HepG2 (cell line): Measurements from ENCODE around the gene RIMOC1. TPM values are rescaled to one million over a fixed set of nuclear protein-coding genes. Genes with fewer than 3 reads are reported as not detected.

ENCODE experiments used
- DDIT3 ChIP-seq: sonication (generic); formaldehyde crosslinking; IDR thresholded peaks from 2 replicates; pipeline ENCODE4 v1.4.0; 2020; ENCODE audit warnings: mild to moderate bottlenecking, missing genetic modification reagents
- FLYWCH1 ChIP-seq: sonication (generic); formaldehyde crosslinking; IDR thresholded peaks from 2 replicates; pipeline ENCODE4 v1.8.1; 2023; ENCODE audit warnings: mild to moderate bottlenecking, missing genetic modification reagents
- FUBP1 ChIP-seq: sonication (generic); formaldehyde crosslinking; IDR thresholded peaks from 2 replicates; pipeline ENCODE4 v1.5.1; 2020; ENCODE audit warnings: missing genetic modification reagents, mild to moderate bottlenecking, borderline replicate concordance
- IKZF1 ChIP-seq: fragments of 450-650 bp; IDR thresholded peaks from 2 replicates; pipeline ENCODE4 v1.7.1; 2016
- SRSF9 ChIP-seq: fragments of 200-400 bp; formaldehyde crosslinking; IDR thresholded peaks from 2 replicates; pipeline ENCODE4 v1.6.1; 2018; ENCODE audit warnings: borderline replicate concordance, mild to moderate bottlenecking, low read depth, low read length; ENCODE audit not compliant: insufficient read depth, poor library complexity, severe bottlenecking
- ZBED4 ChIP-seq: sonication (generic); formaldehyde crosslinking; IDR thresholded peaks from 2 replicates; pipeline ENCODE4 v1.4.0; 2020; ENCODE audit warnings: missing genetic modification reagents, borderline replicate concordance
- ZGPAT ChIP-seq: IDR thresholded peaks from 2 replicates; pipeline ENCODE4 v1.6.1; 2016; ENCODE audit warnings: mild to moderate bottlenecking
- ZNF343 ChIP-seq: sonication (generic); formaldehyde crosslinking; IDR thresholded peaks from 2 replicates; pipeline ENCODE4 v1.4.0; 2020; ENCODE audit warnings: mild to moderate bottlenecking, missing genetic modification reagents
- ZNF646 ChIP-seq: sonication (generic); formaldehyde crosslinking; IDR thresholded peaks from 2 replicates; pipeline ENCODE4 v1.9.0; 2021; ENCODE audit warnings: mild to moderate bottlenecking, missing genetic modification reagents
- polyA plus RNA-seq, 8 experiments: library from polyadenylated mRNA; depleted of rRNA in 3 of 8; stranded (reverse) in 7 of 8; unstranded in 1 of 8; fragments of >200 nt; fragmentation: Illumina TruSeq in 4 of 8; extraction: Trizol in 4 of 8; gene quantifications; 2 replicates each; pipeline versions ENCODE4 v1.2.1 to v1.2.3, GENCODE V29; 2011 to 2016; ENCODE audit warnings: low read depth in 4 of 8, missing spikeins in 1 of 8, mixed read lengths in 1 of 8; ENCODE audit not compliant: insufficient read depth in 1 of 8
- total RNA-seq, 5 experiments: library from RNA; depleted of rRNA; stranded (reverse); fragments of >200 nt; fragmentation: Illumina TruSeq; extraction: Trizol; gene quantifications; 2 replicates each; pipeline ENCODE4 v1.2.3, GENCODE V29; 2016; ENCODE audit warnings: low read depth in 1 of 5

Gene RIMOC1
- total and polyA plus RNA-seq, 2 of the 13 experiments (the other 11 are each of a cell fraction or from before 2014, with no cell fraction given), result 16.3 to 16.9 TPM

- TF ChIP-seq ZGPAT (CRISPR knock-in tag), result peak; percentile 97
- no peak for TF ChIP-seq IKZF1
- TF ChIP-seq ZBED4 (CRISPR knock-in tag), result peak; percentile 19; the same call in 1 of the 2 replicates
- TF ChIP-seq SRSF9, result no peak
- no peak for TF ChIP-seq FLYWCH1
- TF ChIP-seq DDIT3, result no peak
- no peak for TF ChIP-seq ZNF646
- TF ChIP-seq FUBP1, result no peak
- TF ChIP-seq ZNF343, result peak; percentile 81; the same call in 1 of the 2 replicates
Observed at GRCh38 chr5:41903892-41904799, at the start of gene RIMOC1 (continued).
